ENCODE data around the gene UMOD.

Gene UMOD

GRCh38 chr16:20347666-20348364, 4.7 kb downstream of the UMOD start:
- peaks cover under 1% of the 10 kb centered on the region for H3K4me1 ChIP-seq (ENCODE audit: insufficient read depth, insufficient read length)
- H3K9ac ChIP-seq (ENCODE audit: insufficient read length, low read depth) = no peak overlapping the region
- TF ChIP-seq YY1 (IDR thresholded peaks at IDR 0.05; ENCODE audit: insufficient read depth, insufficient read length) (no peak), SUZ12 (IDR thresholded peaks at IDR 0.05; ENCODE audit: extremely low read depth, insufficient read depth, insufficient read length) (no peak), ZNF274 (IDR thresholded peaks at IDR 0.05; ENCODE audit: low read depth, low read length) (no peak)
- H3K9me3 ChIP-seq (ENCODE audit: insufficient read depth, low read length) = no peaks in the 10 kb centered on the region
- H3K4me3 ChIP-seq (ENCODE audit: insufficient read length, low read depth) = no peak overlapping the region
- H3K36me3 ChIP-seq (ENCODE audit: insufficient read depth, insufficient read length, low read length) = no peaks in the 10 kb centered on the region
- DNase-seq (ENCODE audit: low read depth, low spot score) = no peak
- H3K27me3 ChIP-seq (ENCODE audit: insufficient read depth, insufficient read length) = no peaks in the 10 kb centered on the region

GRCh38 chr16:20344611-20345010, 7.9 kb downstream of the UMOD start:
- no peak for DNase-seq (ENCODE audit: low read depth, low spot score)
- Histone ChIP-seq H3K27me3 (ENCODE audit: insufficient read depth, insufficient read length) (no peaks in the 10 kb centered on the region), H3K4me3 (ENCODE audit: insufficient read length, low read depth) (no peak overlapping the region), H3K4me1 (ENCODE audit: insufficient read depth, insufficient read length) (no peaks in the 10 kb centered on the region), H3K36me3 (ENCODE audit: insufficient read depth, insufficient read length, low read length) (no peaks in the 10 kb centered on the region), H3K9me3 (ENCODE audit: insufficient read depth, low read length) (no peaks in the 10 kb centered on the region; the same call in 1 of the 2 replicates), H3K9ac (ENCODE audit: insufficient read length, low read depth) (no peak overlapping the region)
- no peak for TF ChIP-seq ZNF274 (IDR thresholded peaks at IDR 0.05; ENCODE audit: low read depth, low read length)
- no peak for TF ChIP-seq YY1 (IDR thresholded peaks at IDR 0.05; ENCODE audit: insufficient read depth, insufficient read length)
- no peak for TF ChIP-seq SUZ12 (IDR thresholded peaks at IDR 0.05; ENCODE audit: extremely low read depth, insufficient read depth, insufficient read length)

GRCh38 chr16:20339744-20340143, 12.8 kb downstream of the UMOD start:
- no peak overlapping the region for H3K4me3 ChIP-seq (ENCODE audit: insufficient read length, low read depth)
- DNase-seq (ENCODE audit: low read depth, low spot score) = no peak
- no peak overlapping the region for H3K9ac ChIP-seq (ENCODE audit: insufficient read length, low read depth)
- no peaks in the 10 kb centered on the region for H3K27me3 ChIP-seq (ENCODE audit: insufficient read depth, insufficient read length)
- TF ChIP-seq YY1 (IDR thresholded peaks at IDR 0.05; ENCODE audit: insufficient read depth, insufficient read length) = no peak
- H3K9me3 ChIP-seq (ENCODE audit: insufficient read depth, low read length) = no peaks in the 10 kb centered on the region; the same call in 1 of the 2 replicates
- H3K36me3 ChIP-seq (ENCODE audit: insufficient read depth, insufficient read length, low read length) = no peaks in the 10 kb centered on the region
- no peaks in the 10 kb centered on the region for H3K4me1 ChIP-seq (ENCODE audit: insufficient read depth, insufficient read length)

GRCh38 chr16:20336955-20337354, 15.6 kb downstream of the UMOD start:
- no peak for DNase-seq (ENCODE audit: low read depth, low spot score)
- TF ChIP-seq ZNF274 (IDR thresholded peaks at IDR 0.05; ENCODE audit: low read depth, low read length) (no peak), SUZ12 (IDR thresholded peaks at IDR 0.05; ENCODE audit: extremely low read depth, insufficient read depth, insufficient read length) (no peak), YY1 (IDR thresholded peaks at IDR 0.05; ENCODE audit: insufficient read depth, insufficient read length) (no peak)
- no peaks in the 10 kb centered on the region; the same call in 1 of the 2 replicates for H3K9me3 ChIP-seq (ENCODE audit: insufficient read depth, low read length)
- H3K27me3 ChIP-seq (ENCODE audit: insufficient read depth, insufficient read length) = no peaks in the 10 kb centered on the region
- H3K36me3 ChIP-seq (ENCODE audit: insufficient read depth, insufficient read length, low read length) = no peaks in the 10 kb centered on the region
- H3K9ac ChIP-seq (ENCODE audit: insufficient read length, low read depth) = no peak overlapping the region
- H3K4me3 ChIP-seq (ENCODE audit: insufficient read length, low read depth) = no peak overlapping the region
- no peaks in the 10 kb centered on the region for H3K4me1 ChIP-seq (ENCODE audit: insufficient read depth, insufficient read length)

GRCh38 chr16:20334396-20334795, 18.1 kb downstream of the UMOD start:
- no peaks in the 10 kb centered on the region for H3K36me3 ChIP-seq (ENCODE audit: insufficient read depth, insufficient read length, low read length)
- TF ChIP-seq ZNF274 (IDR thresholded peaks at IDR 0.05; ENCODE audit: low read depth, low read length) (no peak), SUZ12 (IDR thresholded peaks at IDR 0.05; ENCODE audit: extremely low read depth, insufficient read depth, insufficient read length) (no peak), YY1 (IDR thresholded peaks at IDR 0.05; ENCODE audit: insufficient read depth, insufficient read length) (no peak)
- no peaks in the 10 kb centered on the region for H3K27me3 ChIP-seq (ENCODE audit: insufficient read depth, insufficient read length)
- no peak overlapping the region for H3K4me3 ChIP-seq (ENCODE audit: insufficient read length, low read depth)
- H3K9me3 ChIP-seq (ENCODE audit: insufficient read depth, low read length) = no peaks in the 10 kb centered on the region
- no peak for DNase-seq (ENCODE audit: low read depth, low spot score)
- no peaks in the 10 kb centered on the region for H3K4me1 ChIP-seq (ENCODE audit: insufficient read depth, insufficient read length)
- H3K9ac ChIP-seq (ENCODE audit: insufficient read length, low read depth) = no peak overlapping the region

GRCh38 chr16:20333120-20333519, 19.4 kb downstream of the UMOD start:
- TF ChIP-seq SUZ12 (IDR thresholded peaks at IDR 0.05; ENCODE audit: extremely low read depth, insufficient read depth, insufficient read length) (no peak), YY1 (IDR thresholded peaks at IDR 0.05; ENCODE audit: insufficient read depth, insufficient read length) (no peak), ZNF274 (IDR thresholded peaks at IDR 0.05; ENCODE audit: low read depth, low read length) (no peak)
- Histone ChIP-seq H3K4me3 (ENCODE audit: insufficient read length, low read depth) (no peak overlapping the region), H3K36me3 (ENCODE audit: insufficient read depth, insufficient read length, low read length) (no peaks in the 10 kb centered on the region), H3K9me3 (ENCODE audit: insufficient read depth, low read length) (no peaks in the 10 kb centered on the region), H3K4me1 (ENCODE audit: insufficient read depth, insufficient read length) (no peaks in the 10 kb centered on the region), H3K27me3 (ENCODE audit: insufficient read depth, insufficient read length) (no peaks in the 10 kb centered on the region), H3K9ac (ENCODE audit: insufficient read length, low read depth) (no peak overlapping the region)
- DNase-seq (ENCODE audit: low read depth, low spot score) = no peak

GRCh38 chr16:20332411-20332810, 20.1 kb downstream of the UMOD start:
- Histone ChIP-seq H3K36me3 (ENCODE audit: insufficient read depth, insufficient read length, low read length) (no peaks in the 10 kb centered on the region), H3K27me3 (ENCODE audit: insufficient read depth, insufficient read length) (no peaks in the 10 kb centered on the region), H3K9ac (ENCODE audit: insufficient read length, low read depth) (no peak overlapping the region), H3K4me1 (ENCODE audit: insufficient read depth, insufficient read length) (no peaks in the 10 kb centered on the region), H3K4me3 (ENCODE audit: insufficient read length, low read depth) (no peak overlapping the region), H3K9me3 (ENCODE audit: insufficient read depth, low read length) (no peaks in the 10 kb centered on the region)
- no peak for TF ChIP-seq ZNF274 (IDR thresholded peaks at IDR 0.05; ENCODE audit: low read depth, low read length)
- no peak for TF ChIP-seq SUZ12 (IDR thresholded peaks at IDR 0.05; ENCODE audit: extremely low read depth, insufficient read depth, insufficient read length)
- no peak for TF ChIP-seq YY1 (IDR thresholded peaks at IDR 0.05; ENCODE audit: insufficient read depth, insufficient read length)
- DNase-seq (ENCODE audit: low read depth, low spot score) = no peak

Measured in NT2/D1 (cell line).